ENCODE measurements around the gene DNAH1.

DNAH1 gene

DNA sequence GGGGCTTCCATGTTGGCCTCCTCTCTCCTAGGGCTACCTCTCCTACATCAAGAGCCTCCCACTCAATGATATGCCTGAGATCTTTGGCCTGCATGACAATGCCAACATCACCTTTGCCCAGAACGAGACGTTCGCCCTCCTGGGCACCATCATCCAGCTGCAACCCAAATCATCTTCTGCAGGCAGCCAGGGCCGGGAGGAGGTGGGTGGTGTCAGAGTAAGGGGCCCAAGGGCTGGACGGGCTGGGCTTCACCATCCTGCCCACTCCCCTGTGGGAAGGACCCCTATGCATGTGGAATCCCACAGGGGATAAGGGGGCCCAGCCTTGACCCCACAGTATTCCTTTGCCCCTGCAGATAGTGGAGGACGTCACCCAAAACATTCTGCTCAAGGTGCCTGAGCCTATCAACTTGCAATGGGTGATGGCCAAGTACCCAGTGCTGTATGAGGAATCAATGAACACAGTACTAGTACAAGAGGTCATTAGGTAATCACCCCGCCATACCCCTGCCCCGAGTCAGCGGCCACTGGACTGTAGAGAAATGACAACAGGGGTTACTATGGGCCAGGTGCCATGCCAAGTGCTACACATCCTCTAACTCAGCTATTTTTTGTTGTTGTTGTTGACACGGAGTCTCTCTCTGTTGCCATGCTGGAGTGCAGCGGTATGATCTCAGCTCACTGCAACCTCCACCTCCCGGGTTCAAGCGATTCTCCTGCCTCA, 81.7 kb downstream of the DNAH1 start:
- DNase-seq (ENCODE audit: extremely low read depth, low read depth): no peak
- TF ChIP-seq, protein P1, sequence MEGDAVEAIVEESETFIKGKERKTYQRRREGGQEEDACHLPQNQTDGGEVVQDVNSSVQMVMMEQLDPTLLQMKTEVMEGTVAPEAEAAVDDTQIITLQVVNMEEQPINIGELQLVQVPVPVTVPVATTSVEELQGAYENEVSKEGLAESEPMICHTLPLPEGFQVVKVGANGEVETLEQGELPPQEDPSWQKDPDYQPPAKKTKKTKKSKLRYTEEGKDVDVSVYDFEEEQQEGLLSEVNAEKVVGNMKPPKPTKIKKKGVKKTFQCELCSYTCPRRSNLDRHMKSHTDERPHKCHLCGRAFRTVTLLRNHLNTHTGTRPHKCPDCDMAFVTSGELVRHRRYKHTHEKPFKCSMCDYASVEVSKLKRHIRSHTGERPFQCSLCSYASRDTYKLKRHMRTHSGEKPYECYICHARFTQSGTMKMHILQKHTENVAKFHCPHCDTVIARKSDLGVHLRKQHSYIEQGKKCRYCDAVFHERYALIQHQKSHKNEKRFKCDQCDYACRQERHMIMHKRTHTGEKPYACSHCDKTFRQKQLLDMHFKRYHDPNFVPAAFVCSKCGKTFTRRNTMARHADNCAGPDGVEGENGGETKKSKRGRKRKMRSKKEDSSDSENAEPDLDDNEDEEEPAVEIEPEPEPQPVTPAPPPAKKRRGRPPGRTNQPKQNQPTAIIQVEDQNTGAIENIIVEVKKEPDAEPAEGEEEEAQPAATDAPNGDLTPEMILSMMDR (IDR thresholded peaks at IDR 0.05; ENCODE audit: low read depth, low read length, missing control alignments): no peak
- H3K4me3 ChIP-seq (replicated peaks; ENCODE audit: low read depth, low read length): no peak overlapping the region

DNA sequence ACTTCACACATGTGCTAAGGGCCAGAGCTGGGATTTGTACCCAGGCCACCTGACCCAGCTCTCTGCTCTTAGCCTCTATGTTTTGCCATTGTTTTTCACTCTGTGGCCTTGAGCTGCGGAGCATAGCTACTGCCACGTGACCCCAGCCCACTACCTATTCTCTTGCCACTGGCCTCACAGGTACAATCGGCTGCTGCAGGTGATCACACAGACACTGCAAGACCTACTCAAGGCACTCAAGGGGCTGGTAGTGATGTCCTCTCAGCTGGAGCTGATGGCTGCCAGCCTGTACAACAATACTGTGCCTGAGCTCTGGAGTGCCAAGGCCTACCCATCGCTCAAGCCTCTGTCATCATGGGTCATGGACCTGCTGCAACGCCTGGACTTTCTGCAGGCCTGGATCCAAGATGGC, 82.6 kb downstream of the DNAH1 start:
- no peak for DNase-seq (ENCODE audit: extremely low read depth, low read depth)
- H3K4me3 ChIP-seq (replicated peaks; ENCODE audit: low read depth, low read length): no peak overlapping the region
- TF ChIP-seq, protein P1 (IDR thresholded peaks at IDR 0.05; ENCODE audit: low read depth, low read length, missing control alignments): no peak

DNA sequence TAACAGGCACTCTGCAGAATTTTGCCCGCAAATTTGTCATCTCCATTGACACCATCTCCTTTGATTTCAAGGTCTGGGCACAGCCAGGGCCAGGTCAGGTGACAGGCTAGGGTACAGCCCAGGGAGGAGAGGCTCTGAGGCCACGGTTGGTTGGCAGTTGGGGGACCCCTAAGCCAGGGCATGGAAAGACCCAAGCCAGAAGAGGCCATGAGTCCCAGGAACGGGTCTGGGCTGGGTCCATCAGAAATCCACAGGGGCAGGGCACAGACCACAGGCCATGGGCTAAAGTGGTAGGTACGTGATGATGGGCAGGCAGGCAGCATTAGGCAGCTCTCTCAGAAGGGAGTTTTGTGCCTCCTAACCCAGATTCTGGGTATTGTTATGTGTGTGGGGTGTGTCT, 83.0 kb downstream of the DNAH1 start:
- no peak overlapping the region for H3K4me3 ChIP-seq (replicated peaks; ENCODE audit: low read depth, low read length)
- TF ChIP-seq, protein P1 (IDR thresholded peaks at IDR 0.05; ENCODE audit: low read depth, low read length, missing control alignments): no peak
- no peak for DNase-seq (ENCODE audit: extremely low read depth, low read depth)

DNA sequence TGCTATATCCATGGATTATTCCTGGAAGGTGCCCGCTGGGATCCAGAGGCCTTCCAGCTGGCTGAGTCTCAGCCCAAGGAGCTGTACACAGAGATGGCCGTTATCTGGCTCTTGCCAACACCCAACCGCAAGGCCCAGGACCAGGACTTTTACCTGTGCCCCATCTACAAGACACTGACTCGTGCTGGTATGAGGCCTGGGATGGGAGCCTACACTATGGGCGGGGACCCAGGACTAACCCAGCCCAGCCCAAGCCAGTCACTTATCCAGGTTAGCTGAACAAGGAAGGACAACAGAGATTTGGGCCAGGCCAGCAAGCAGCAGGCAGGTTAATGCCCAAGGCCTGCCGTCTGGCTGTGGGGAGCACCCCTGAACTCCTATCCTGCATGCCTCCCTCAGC, 83.5 kb downstream of the DNAH1 start:
- TF ChIP-seq, protein P1 (IDR thresholded peaks at IDR 0.05; ENCODE audit: low read depth, low read length, missing control alignments): no peak
- no peak for DNase-seq (ENCODE audit: extremely low read depth, low read depth)

DNA sequence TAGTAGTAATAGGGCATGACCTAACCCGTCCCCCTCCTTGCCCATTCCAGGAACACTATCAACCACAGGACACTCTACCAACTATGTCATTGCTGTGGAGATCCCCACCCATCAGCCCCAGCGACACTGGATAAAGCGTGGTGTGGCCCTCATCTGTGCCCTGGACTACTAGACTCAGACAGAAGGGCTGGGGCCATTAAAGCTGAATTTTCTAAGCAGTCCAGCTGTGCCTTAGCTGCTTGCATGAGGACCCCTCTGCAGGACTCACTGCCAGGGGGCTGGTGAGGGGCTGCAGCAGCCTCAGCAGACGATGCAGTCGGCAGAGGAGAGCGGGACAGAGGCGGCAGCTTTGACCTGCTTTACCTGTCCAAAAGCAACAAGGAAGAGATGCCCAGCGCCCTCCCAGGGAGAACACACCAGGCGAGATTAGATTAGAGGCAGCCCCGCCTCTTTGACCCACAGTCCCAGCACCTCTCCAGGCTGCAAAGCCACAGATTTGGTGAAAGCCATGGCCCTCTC, 84.2 kb downstream of the DNAH1 start:
- DNase-seq (ENCODE audit: extremely low read depth, low read depth): no peak
- TF ChIP-seq, protein P1 (IDR thresholded peaks at IDR 0.05; ENCODE audit: low read depth, low read length, missing control alignments): no peak
- H3K4me3 ChIP-seq (replicated peaks; ENCODE audit: low read depth, low read length): no peak overlapping the region

More for the DNA sequence above, 83.5 kb downstream of the DNAH1 start:
- no peak overlapping the region for H3K4me3 ChIP-seq (replicated peaks; ENCODE audit: low read depth, low read length)

DNA sequence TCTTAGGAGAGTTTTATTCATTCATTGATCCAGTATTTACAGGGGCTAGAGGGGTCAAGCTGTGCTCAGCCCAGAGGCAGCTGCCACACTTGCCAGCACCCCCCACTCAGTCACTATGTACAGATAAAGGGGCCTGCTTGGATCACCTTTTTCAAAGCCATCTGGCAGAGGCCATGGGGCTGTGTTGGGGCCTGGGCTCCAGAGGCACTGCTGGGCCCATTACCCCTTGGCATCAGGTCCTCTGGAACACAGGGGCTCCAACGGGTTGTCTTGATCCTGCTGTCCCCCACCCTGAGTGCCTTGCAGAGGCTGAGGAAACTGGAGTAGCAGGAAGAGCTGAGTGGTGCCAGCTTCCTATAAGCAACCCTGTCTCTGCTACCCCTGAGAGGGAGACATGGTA, 84.9 kb downstream of the DNAH1 start:
- no peak for DNase-seq (ENCODE audit: extremely low read depth, low read depth)
- H3K4me3 ChIP-seq (replicated peaks; ENCODE audit: low read depth, low read length): no peak overlapping the region
- TF ChIP-seq, protein P1 (IDR thresholded peaks at IDR 0.05; ENCODE audit: low read depth, low read length, missing control alignments): no peak
